Measurements from ENCODE around the gene SEL1L.
"Not testable (repeated sequence)": the region's sequence is repeated elsewhere in the genome, so short reads cannot be mapped to it uniquely, and the experiment has no call there.

SEL1L gene

DNA sequence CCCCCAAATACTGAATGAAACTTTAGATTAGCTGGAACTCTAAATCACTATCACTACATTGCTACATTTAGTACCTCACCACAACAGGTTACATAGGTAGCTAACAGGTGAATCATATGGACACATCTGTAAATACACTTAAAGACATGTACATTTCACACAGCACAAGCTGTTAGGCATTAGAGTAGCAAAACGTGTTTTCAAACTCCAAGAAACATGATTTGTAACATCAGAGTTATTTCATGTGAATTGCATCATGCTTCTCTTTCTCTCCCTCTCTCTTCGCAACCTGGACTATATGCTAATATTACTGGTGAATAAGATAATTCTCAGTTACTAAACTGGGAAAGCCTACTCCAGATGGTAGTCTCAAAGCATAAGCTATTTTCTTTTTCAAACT, 4.3 kb downstream of the SEL1L start:
- H3K4me3 ChIP-seq (ENCODE audit: low read depth, low read length) = no peak overlapping the region

DNA sequence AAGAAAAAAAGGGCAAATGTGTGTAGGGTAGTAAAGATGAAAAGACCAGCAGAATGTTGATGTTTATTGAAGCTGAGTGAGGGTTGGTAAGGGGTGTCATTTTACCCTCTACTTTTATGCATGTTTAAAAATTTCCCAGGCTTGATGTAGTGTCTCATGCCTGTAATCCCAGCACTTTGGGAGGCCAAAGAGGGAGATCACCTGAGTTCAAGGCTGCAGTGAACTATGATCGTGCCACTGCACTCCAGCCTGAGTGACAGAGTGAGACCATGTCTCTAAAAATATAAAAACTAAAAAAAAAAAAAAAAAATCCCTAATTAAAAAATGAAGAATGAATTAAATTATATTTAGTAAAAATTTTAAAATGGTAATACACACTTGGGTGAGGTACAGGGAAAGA, 8.5 kb downstream of the SEL1L start:
- H3K4me3 ChIP-seq (ENCODE audit: low read depth, low read length) = no peak overlapping the region

DNA sequence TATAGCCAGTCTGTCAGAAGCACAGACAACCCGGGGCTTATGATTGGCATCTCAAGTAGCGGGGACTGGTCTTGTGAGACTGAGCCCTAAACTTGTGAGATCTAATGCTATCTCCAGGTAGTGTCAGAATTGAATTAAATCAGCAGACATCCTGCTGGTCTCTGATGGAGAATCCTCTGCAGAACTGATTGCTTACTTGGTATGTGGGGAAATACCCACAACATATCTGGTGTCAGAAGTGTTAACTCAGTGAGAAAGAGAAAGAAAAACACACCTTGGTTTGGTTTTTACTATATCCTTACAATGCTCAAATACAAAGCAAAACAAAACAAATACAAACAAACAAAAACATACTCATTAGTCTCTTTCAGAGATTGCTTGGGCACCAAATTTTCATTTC, 10.0 kb downstream of the SEL1L start:
- no peak overlapping the region for H3K4me3 ChIP-seq (ENCODE audit: low read depth, low read length)

DNA sequence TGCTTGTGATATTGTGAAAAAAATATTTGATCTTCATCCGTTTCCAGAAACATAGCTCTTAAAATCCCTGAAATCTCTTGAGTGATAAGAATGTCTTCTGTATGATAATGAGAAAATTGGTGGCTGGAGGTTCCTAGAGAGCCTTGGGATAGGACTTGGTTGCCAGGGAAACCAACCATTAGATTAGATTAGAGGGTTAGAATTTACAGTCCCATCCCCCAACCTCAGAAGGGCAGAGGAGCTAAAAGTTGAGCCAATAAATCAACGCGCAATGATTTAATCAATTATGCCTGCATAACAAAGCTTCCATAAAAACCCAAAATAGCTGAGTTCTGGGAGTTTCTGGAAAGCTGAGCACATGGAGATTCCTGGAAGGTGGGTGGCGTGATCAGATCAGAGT, 10.6 kb downstream of the SEL1L start:
- no peak overlapping the region for H3K4me3 ChIP-seq (ENCODE audit: low read depth, low read length)

DNA sequence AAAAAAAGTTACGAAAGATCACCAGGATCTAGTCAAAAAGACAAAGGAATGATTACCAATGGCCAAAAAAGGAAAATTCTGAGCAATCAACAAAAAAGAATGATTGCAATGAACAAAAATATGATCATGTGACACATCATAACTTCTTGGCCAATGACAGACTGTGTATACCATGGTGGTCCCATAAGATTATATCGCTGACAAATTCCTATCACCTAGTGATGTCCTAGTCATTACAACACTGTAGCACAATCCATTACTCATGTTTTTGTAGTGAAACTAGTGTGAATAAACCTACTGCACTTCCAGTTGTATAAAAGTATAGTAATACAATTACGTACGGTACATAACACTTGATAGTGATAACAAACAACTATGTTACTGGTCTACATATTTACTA, 12.3 kb downstream of the SEL1L start:
- no peak overlapping the region for H3K4me3 ChIP-seq (ENCODE audit: low read depth, low read length)

DNA sequence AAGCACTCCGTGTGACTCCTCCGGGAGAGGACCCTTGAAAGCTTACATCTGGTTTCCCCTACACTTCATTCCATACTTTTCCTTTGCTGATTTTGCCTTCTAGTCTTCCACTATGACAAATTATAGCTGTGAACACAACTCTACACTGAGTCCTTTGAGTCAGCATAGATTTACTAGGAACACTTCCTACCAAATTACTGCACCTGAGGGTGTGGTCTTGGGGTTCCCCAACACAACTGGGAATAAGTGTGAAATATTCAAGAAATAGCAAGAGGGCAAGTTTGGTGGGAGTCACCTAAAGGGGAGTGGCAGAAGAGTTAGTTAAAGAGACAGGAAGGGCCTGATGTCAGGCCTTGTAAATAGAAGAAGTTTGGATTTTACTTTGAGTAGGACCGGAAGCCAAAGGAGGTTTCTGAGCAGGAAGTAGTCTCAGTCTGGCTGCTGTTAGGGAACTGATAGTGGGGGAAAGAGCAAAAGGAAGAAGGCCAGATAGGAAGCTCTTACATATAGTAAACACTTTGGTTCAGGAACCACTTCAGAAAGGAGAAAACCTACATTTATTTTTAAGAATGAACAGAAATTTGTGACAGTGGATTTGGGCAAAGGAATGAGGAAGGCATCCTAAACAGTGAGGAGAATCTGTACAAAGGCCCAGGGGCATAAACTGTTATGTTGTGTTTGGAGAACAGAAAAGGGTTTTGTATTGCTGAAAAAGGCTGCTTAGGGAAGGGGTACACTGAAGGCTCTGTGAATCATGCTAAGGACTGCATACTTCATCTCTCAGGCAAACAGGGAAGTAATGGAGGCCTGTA, 14.2 kb downstream of the SEL1L start:
- H3K4me3 ChIP-seq (ENCODE audit: low read depth, low read length) = no peak overlapping the region

DNA sequence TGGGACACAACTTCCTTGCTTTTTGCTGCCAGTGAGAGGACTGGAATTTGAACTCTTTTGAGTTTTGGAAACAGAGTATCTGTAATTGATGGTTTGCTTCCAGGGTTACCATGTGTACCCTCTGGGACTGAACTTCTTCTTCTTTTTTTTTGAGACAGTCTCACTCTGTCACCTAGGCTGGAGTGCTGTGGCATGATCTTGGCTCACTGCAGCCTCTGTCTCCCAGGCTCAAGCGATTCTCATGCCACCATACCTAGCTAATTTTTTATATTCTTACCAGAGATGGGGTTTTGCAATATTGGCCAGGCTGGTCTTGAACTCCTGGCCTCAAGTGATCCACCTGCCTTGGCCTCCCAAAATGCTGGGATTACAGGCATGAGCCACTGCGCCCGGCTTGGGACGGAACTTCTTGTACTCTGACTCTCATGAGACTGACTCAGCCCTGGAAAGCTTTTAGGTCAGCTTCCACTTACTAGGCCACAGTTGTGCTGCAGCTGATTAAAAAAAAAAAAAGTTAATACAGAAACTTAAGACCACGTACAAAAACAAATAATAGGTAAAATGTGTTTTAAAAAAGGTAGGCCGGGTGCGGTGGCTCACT, 15.8 kb downstream of the SEL1L start:
- no peak overlapping the region for H3K4me3 ChIP-seq (ENCODE audit: low read depth, low read length)

DNA sequence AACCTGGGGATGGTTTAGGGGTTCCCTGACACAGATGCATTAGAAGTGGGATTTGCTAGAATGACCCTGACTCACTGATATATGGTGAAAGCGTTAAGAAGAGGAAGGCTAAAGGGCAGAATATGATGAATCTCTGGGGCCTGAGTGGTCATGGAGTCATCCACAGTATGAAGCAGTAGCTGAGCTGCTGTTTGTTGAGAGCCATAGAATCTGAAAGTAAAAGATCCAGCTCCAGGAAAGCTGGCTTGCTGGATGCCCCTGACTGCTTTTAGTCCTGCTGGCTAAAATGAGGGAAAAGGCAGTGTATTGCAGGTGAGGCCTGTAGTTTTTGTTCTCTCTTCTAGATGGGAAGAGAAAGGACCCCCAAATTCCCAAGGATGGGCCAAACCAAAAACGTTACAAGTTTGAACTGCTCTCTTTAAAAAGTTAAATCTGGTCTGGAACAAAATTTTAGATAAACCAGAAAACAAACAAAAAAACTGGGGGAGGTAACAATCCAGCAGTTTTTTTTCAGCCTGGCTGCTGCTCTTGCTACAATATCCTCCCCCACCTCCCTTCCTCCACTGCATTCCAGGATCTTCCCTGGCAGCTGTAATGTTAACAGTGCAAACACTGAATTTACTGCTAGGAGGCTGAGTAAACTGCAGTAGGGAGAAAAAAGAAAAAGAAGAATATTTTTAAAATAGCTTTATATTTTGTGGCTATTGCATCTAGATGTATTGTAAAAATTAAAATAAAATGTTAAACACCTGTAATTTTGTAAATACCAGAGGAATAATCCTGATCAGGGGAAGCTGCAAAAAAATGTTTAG, 16.5 kb downstream of the SEL1L start:
- no peak overlapping the region for H3K4me3 ChIP-seq (ENCODE audit: low read depth, low read length)

DNA sequence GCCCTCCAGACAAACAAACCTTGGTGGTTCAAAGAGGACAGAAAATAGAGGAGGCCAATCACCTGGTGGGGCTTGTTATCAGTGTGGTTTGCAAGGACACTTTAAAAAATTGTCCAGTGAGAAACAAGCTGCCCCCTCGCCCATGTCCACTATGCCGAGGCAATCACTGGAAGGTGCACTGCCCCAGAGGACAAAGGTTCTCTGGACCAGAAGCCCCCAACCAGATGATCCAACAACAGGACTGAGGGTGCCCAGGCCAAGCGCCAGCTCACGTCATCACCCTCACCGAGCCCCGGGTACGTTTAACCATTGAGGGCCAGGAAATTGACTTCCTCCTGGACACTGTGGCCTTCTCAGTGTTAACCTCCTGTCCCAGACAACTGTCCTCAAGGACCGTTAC, 17.7 kb downstream of the SEL1L start:
- H3K4me3 ChIP-seq (ENCODE audit: low read depth, low read length) = not testable (repeated sequence)

DNA sequence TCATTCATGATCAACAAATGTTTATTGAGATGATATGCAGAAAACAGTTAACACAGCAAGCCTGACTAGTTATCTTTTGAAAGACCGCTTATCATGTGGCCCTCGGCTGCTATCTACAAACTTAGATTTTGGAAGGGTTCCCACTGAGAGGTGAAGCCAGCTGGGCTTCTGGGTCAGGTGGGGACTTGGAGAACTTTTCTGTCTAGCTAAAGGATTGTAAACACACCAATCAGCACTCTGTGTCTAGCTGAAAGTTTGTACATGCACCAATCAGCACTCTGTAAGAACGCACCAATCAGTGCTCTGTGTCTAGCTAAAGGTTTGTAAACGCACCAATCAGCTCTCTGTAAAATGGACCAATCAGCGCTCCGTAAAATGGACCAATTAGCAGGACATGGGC, 20.8 kb downstream of the SEL1L start:
- not testable (repeated sequence) for H3K4me3 ChIP-seq (ENCODE audit: low read depth, low read length)

DNA sequence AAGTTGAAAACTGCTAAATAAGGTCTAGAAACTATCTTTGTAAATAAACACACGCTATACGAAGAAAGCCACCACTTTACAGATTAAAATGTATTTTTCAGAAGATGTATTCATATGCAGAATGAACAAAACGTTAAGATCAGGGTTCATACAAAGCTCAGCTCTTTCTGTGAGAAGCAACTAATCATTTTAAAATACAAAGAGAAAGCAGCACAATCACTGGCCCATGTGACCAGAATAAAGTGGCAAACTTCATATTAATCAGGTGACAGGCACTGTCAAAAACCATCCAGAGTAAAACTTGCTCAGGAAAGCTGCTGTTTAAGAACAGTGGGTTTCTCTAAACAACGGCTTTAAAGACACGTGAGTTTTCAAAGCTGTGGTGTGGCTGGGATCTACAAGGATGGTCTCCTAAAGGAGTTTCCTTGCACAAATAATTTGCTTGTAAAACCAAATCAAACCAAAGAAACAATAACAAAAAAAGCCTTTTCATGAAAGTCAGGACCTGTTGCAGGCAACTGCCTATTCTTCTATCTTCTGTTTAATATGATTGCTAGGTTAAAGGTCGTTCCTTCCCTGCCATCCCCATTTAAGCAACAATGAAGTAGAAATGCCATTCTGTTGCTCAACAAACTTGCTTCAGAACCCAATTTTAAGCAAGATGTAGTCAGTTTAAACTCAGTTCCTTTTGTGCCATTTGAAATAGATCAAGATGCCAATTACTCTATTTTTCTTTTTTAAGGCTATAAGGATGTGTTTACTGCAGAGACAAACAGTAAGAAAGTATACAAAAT, 22.3 kb downstream of the SEL1L start:
- H3K4me3 ChIP-seq (ENCODE audit: low read depth, low read length) = no peak overlapping the region

DNA sequence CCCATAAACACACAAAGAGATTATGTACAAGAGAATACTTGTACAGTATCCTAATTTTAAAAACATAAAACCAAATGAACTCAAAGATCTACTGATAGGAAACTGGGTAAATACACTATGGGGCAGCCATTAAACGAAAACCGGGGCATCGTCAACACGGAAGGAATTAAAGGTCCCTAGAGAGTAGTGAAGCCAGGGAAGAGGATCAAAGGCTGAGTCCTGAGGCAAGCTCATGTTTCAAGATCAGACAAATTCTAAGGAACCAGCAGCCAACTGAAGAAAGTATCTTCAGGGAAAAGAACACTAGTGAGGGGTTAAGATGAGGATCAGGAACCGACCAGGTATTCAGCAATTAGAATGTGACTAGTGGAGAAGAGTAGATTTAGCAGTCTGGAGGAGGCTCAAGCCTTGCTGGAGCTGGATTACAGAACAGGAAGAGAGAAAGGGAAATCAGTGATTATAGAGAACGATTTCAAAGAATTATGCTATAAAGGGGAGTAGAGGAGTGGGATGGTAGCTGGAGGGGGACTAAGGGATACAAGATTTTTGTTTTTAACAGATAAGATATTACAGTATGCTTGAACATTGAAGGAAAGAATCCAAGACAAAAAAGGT, 23.7 kb downstream of the SEL1L start:
- H3K4me3 ChIP-seq (ENCODE audit: low read depth, low read length) = no peak overlapping the region

DNA sequence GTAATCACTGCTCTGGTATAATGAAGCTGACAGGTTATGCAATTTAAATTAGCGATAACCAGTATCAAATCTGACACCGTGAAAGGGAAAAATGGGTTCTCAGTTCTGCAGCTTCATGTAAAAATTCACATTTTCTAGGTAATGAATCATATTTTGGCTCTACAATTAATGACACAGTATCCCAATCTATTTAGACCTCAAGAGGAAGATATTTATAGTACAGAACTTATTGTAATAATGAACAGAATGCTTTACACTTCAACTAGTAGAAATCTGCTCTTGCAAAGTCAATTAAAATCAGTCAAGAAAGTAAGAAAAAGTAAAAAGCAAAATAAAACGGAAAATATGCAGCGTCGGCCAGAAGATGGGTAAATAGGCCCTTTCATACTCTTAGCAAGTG, 24.3 kb downstream of the SEL1L start:
- no peak overlapping the region for H3K4me3 ChIP-seq (ENCODE audit: low read depth, low read length)

DNA sequence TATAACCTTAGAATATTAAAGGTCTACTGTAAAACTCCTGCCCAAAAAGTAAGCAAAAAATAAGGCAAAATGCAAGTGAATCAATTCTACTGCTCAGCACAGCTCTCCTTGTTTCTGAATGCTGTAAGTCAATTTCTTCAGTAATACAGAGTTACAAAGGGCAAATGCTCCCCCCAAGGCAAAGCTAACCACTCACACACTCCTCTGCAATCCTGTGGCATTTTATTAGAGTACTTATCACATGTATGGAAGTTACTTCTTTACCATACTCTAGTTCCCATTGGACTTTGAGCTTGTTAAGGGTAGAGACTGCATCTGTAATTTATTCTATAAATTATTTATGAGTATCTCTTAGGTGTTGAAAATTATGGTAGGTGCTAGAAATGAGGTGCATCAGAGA, 27.2 kb downstream of the SEL1L start:
- H3K4me3 ChIP-seq (ENCODE audit: low read depth, low read length) = no peak overlapping the region

DNA sequence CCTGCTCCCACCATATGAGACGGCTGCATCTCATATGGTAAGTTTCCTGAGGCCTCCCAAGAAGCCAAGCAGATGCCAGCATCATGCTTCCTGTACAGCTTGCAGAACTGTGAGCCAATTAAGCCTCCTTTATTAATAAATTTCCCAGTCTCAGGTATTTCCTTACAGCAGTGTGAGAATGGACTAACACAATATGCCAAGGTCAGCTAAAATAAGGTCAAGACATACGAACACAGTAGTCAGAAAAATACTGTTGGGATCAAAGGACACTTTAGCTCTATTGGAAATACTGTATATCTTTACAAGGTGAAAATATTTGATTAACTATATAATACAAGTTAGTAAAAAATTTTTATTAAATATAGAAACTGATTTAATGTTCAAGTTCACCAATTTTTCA, 28.8 kb downstream of the SEL1L start:
- H3K4me3 ChIP-seq (ENCODE audit: low read depth, low read length) = no peak overlapping the region

DNA sequence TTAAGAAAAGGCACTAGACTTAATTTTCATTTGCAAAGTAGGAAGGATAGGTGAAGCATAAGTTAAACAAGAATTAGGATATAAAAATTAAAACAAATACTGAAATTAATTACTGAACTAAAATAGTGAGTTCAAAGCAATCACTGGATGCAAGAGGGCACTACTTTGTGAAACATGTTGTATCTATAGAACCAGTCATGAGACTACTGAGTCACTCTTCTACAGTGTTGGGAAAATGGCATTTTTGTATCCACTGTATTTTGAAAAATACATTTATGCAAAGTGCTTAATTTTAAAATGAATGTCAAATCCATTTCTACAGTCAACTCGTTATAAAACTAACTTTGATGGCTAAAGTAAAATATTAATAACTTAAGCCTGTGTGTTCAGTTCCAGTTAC, 47.9 kb downstream of the SEL1L start:
- H3K4me3 ChIP-seq (ENCODE audit: low read depth, low read length) = no peak overlapping the region

DNA sequence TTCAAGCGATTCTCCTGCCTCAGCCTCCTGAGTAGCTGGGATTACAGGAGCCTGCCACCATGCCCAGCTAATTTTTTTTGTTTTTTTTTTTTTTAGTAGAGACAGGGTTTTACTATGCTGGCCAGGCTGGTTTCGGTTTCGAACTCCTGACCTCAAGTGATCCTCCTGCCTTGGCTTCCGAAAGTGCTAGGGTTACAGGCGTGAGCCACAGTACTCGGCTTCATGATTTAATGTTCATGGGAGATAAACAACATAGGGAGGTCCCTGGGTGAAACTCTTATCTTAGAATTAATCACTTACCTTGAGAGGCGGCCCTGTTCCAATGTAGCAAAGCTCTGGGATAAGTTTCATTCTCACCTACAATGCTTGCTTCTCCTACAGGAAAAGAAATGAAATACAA, 48.3 kb downstream of the SEL1L start:
- no peak overlapping the region for H3K4me3 ChIP-seq (ENCODE audit: low read depth, low read length)

DNA sequence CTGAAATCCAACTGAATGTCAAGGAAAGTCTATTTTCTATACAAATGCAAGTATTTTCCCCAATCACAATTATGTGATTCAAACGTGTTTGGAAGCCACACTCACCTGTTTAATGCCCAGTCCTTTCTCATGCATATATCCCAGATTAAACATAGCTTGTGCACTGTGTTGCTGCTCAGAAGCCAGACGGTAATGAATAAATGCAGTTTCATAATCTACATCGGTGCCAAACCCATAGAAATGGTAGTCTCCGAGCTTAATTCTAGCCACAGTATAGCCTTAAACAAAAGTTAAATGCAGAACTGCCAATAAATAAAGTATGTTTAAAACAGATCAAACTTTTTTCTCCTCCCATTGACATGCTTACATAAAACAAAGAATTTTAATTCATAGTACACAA, 49.5 kb downstream of the SEL1L start:
- no peak overlapping the region for H3K4me3 ChIP-seq (ENCODE audit: low read depth, low read length)

DNA sequence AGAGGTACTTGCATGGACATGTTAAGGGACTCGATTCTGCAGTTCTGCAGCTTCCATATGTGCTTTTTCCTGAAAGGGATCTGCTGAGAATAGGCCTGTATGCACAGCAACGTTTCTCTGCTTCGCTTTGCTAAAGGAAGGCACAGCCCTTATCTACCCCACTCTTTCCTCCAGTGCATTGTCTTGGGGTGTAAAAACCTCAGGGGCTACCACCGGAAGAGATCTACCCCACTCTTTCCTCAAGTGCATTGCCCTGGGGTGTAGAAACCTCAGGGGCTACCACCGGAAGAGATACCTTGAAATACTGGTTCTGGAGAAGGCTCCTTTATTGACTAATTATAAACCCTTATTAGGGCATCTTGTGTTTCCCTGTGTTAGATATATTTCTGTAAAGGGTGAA, 52.9 kb downstream of the SEL1L start:
- no peak overlapping the region for H3K4me3 ChIP-seq (ENCODE audit: low read depth, low read length)

DNA sequence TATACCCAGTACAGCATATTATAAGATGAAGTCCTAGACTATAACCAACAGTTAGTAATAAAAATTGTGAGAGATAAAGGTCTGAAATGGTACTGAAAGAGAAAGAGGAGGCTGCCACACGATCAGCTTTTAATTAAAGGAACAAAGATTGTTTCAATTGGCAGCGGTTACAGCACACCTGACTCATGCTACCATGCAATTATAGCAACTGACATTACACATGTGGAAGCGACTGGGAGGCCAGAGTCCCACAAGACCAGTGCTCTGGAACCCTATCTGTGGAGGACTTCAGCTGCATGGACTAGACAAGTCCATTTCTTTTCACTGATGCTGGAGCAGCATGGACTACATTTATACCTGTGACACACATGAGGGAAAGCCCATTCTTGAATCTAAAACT, 55.2 kb downstream of the SEL1L start:
- no peak overlapping the region for H3K4me3 ChIP-seq (ENCODE audit: low read depth, low read length)

DNA sequence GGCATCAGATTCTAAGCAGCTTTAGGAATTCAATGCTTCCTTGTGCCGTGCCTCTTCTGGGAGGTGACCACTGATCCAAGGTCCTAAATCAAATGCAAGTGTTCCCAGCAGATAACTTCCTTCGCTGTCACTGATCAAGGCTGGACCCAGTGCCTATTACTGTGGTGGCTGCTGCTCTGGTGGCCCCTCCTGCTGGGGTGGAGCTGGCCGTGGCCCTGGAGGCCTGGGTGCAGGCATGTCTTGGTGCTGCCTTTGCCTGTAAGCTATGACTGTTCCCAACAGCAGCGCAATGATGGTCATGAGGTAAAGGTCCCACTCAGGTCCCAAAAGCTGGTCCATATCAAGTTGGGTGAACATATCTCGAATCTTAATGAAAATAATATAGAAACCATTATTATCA, 56.8 kb downstream of the SEL1L start:
- H3K4me3 ChIP-seq (ENCODE audit: low read depth, low read length) = no peak overlapping the region

Data from iPS-11a (cell line).